Stimulated activated CD4-positive, alpha-beta T cell treated with anti-CD3 and anti-CD28 coated beads, Interleukin-1b, Interleukin-23, amount 100 ng/mL, for 4 hours (primary cell): Measurements from ENCODE around the gene TAAR6.
A peak's percentile ranks its signal among the peaks of the same experiment; 100 is the strongest.
"Not testable (repeated sequence)": the region's sequence is repeated elsewhere in the genome, so short reads cannot be mapped to it uniquely, and the experiment has no call there.

ENCODE experiments used
- DNase-seq, 2 donors: peaks; one replicate each; pipeline ENCODE4 v3.0.0-alpha.2; 2020; ENCODE audit warnings: low read depth in 2 of 2

The TAAR6 gene, protein sequence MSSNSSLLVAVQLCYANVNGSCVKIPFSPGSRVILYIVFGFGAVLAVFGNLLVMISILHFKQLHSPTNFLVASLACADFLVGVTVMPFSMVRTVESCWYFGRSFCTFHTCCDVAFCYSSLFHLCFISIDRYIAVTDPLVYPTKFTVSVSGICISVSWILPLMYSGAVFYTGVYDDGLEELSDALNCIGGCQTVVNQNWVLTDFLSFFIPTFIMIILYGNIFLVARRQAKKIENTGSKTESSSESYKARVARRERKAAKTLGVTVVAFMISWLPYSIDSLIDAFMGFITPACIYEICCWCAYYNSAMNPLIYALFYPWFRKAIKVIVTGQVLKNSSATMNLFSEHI

DNA sequence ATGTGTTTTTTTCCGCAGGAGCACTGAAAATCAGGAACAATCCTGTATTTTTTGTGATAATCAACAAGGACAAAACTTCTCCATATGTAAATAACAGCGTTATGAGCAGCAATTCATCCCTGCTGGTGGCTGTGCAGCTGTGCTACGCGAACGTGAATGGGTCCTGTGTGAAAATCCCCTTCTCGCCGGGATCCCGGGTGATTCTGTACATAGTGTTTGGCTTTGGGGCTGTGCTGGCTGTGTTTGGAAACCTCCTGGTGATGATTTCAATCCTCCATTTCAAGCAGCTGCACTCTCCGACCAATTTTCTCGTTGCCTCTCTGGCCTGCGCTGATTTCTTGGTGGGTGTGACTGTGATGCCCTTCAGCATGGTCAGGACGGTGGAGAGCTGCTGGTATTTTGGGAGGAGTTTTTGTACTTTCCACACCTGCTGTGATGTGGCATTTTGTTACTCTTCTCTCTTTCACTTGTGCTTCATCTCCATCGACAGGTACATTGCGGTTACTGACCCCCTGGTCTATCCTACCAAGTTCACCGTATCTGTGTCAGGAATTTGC is at the start of gene TAAR6:
TAAR6 (plus strand) TSS at position 102 of the 557 bp plus-strand sequence; CDS start at position 102, 0 bp downstream.
- no peak for DNase-seq

DNA sequence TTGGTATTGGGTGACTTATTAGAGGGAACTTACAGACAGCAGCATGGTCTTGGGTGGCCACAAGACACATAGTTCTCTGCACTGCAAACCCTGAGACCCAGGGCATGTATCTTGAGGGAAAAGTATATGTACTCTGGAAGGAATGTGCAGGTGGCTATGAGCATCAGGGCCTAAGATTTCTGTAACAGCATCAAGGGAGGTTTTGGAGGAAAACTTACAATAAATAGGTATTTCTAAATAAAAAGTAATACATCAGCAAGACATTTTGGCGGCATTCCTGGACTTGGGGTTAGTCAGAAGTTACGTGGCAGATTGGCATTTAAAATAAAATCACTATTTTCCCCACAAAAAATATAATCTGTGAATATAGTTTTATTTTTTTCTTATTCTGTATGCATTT is 49.2 kb upstream of the TAAR6 start:
- no peak for DNase-seq

DNA sequence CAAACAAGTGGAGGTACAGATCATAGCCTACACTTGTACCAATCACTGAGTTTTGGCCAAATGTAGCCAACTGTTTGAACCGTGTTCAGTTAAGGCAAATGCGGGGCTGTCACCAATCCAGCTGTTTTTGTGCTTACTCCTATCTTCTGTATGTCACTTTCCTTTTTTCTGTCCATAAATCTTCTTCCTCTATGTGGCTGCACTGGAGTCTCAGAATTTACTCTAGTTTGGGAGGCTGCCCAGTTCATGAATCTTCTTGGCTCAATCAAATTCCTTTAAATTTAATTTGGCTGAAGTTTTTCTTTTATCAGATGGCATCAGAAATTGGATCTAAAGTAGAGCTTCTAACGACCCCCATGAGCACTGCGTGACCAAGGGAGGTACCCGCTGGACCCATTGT is 45.5 kb upstream of the TAAR6 start:
- no peak for DNase-seq

DNA sequence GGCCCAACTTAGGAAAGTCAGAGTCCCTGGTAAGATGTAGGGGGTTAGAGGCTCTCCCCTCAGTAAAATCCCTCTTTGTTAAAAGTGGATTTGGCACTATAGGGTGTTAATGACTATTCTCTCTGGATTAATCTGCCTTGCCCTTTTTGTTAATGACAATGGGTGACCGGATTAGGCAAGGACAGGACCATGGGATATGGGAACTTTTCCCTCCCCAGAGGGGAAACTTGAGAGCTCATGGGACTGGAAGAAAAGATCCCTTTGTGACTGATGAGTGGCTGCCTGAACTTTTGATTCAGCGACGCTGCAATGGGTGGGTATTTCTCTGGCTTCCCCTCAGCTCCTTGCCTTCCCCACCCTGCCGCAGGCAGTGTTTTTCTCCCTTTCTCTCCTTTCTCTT is 44.3 kb upstream of the TAAR6 start:
- DNase-seq, result no peak

DNA sequence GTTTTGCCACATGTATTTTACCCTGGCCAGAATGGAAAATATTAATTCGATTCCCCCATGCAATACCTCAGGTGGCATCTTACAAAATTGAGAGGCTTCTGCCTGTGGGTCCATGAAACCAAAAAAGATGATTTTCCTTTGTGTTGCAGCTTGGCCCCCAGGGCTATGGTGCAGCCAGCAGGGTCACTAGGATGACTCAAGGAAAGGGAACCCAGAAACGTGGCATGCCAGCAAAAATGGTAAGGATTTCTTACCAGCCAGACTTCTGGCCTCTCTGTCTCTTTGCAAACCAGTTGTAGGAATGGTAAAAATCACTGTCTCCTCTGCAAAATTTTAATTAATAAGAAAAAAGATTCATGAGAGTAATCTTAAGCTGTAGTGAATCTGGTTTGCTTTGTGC is 43.7 kb upstream of the TAAR6 start:
- DNase-seq, result no peak

DNA sequence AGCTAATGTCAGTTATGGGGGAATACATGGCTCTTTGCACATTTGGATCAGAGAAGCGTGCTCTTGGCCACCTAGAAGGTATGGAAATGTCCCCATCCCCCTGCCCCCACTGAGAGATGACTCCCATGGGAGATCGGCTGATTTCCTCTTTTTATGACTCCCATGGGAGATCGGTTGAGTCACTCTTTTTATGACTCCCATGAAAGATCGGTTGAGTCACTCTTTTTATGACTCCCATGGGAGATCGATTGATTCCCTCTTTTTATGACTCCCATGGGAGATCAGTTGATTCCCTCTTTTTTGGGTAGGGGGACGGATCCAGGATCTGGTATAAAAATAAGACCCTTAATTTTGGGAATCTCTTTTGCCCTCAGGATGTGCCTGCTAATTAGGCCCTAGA is 42.3 kb upstream of the TAAR6 start:
- DNase-seq, result no peak

DNA sequence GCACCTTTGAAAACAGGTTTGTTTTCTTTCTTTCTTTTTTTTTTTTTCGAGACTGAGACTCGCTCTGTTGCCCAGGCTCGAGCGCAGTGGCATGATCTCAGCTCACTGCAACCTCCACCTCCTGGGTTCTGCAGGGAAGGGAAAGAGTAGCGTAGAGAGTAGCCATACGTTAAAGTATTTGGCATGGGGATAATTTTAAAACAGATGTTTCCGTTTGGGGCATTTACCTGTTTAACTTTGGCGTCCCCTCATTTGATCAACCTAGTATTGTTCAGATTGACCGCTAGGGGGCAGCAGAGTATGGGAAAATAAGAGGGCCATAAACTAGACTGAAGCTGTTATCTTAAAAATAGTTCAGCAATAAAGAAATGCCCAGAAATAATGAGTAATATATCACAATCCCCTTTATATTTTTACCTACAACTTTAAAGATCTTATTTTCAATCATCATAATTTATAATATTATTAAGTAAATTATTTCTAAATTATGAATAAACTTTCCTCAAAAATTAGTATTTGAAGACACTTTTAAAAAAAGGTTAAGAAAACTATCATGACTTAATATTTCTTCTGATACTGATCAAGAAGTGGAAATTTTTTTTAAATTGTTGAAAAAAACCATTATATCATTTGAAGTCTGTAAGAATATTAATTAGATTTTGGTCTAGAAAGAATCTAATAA is 39.7 kb upstream of the TAAR6 start:
- DNase-seq, result peak; percentile 30 to 65

DNA sequence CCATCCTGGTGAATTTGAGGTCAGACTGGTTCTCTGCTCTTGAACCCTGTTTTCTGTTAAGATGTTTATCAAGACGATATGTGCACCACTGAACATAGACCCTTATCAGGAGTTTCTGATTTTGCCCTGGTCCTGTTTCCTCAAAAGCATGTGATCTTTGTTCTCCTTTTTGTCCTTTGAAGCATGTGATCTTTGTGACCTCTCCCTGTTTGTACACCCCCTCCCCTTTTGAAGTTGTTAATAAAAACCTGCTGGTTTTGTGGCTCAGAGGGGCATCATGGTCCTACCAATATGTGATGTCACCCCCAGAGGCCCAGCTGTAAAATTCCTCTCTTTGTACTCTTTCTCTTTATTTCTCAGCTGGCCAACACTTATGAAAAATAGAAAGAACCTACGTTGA is 35.6 kb upstream of the TAAR6 start:
- DNase-seq, result not testable (repeated sequence)

DNA sequence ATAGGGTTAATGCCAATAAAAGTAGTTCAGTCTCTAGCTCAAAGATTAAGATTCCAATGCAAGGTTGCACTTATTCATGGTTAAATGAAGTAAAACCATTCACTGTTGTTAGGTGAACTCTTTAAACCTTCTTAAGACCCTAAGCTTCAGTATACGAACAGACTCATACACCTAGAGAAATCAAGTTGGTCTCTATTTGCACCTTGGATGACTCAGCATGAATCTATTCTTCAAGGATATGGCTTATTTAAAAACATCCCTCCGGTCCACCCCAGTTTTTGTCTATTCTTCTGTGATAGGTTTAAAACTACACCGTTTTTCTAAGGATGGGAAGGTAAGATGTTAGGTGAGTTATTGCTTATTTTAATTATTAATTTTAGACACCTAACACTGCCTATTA is 33.0 kb upstream of the TAAR6 start:
- DNase-seq, result no peak

DNA sequence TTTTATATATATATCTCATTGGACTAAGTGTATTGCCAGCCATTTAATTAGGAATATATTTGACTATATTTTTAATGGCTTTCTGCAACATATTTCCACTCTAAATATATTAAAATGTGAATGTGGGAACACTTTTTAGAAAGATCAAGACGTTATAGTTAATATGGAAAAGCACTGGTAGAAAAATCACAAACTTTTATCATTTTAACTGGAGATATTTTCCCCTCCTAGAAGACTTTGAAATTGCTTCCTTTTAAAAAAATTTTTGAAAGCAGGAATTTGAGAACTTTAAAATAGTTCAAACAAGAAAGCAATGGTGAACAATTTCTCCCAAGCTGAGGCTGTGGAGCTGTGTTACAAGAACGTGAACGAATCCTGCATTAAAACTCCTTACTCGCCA is 32.1 kb upstream of the TAAR6 start, which contains the start of gene TAAR9:
TAAR9 (plus strand) TSS at position 301 of the 400 bp plus-strand sequence; CDS start at position 314, 13 bp downstream.
- DNase-seq, result no peak

DNA sequence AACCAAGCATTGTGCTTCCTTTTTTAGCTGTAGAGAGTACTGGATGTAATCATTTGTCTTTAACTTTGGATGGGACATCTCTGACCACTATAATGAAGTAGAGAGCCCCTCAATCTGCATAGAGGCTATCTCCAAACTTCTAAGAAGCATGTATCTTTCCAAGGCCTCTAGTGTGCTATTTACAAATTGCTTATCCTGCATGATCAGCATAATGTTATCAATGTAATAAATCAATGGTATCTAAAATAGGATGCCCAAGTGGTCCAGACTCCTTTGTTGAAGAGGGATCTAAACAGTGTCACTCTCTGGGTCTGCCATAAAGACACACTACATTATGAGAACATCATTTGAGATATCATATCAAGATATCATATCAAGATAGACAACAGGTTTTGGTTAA is 25.3 kb upstream of the TAAR6 start:
- DNase-seq, result no peak

DNA sequence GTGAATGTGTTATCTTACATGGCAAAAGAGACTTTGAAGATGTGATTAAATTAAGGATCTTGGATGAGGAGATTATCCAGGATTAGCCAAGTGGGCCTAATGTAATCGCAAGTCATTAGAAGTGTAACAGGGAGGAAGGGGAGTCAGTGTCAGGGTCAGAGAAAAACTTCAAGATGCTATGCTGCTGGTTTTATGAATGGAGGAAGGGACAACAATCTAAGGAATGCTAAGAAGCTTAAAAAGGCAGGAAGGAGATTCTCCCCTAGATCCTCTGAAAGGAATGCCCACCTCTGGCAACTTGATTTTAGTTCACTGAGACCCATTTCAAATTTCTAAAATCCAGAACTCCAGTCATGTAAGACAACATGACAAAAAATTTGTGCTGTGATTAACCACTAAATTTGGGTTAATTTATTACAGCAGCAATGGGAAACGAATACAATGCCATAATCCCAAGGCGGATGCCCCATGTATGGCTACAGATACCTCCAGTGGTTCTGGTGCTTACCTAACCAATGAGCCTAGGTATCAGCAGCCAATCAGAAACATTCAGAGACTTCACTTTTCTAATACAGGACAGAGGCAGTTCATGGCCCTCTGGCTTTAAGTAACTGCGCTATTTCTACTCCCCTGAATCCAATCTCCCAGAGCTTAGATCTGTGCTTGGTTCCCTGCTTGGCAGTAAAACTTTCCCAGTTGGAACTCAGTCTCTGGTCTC is 21.2 kb upstream of the TAAR6 start:
- DNase-seq, result no peak

DNA sequence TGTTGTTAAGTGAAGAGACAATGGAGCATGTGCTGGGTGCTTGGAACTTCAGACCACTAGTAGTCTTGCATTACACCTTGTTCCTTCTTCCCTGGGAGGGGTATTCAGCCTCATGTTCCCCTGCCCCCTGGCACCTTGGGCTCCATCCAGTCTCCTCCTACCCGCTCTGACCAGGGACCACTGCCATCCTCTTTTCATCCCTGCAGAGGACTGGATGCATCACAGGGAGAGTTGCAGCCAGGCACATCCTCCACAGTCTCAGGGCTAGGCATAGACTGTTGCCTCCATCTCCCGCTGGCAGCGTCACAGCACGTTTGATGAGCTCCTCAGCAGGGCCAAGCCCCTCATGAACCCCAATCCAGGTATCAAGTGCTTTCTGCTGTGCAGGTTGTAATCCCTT is 18.9 kb upstream of the TAAR6 start:
- no peak for DNase-seq

DNA sequence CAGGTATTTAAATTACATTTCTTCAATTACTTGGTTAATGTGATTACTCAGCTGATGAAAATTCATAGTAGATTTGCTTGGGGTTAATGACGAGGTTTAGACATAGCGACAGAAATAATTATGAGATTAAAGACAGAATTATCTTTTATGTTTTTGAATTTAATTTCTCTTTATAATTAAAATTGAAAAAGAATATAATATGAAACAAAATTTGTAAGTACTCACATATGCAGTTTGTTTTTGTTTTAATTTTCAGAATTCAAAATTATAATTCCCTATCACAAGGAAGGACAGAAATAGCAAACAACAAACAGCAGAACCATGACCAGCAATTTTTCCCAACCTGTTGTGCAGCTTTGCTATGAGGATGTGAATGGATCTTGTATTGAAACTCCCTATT is 17.8 kb upstream of the TAAR6 start, which contains the start of gene TAAR8:
TAAR8 (plus strand) TSS at position 301 of the 400 bp plus-strand sequence; CDS start at position 322, 21 bp downstream.
- no peak for DNase-seq

DNA sequence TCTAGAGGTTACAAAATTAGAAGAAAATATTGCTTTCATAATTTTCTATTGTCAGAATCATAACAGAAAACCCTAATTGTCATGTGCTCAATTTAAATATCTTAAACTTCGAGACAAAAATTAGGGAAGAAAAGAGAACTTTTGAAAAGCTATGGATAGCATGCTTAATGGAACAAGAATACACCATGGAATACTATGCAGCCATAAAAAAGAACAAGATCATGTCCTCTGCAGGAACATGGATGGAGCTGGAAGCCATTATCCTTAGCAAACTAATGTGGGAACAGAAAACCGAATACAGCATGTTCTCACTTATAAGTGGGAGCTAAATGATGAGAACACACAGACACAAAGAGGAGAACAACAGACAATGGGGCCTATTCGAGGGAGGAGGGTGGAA is 10.0 kb upstream of the TAAR6 start:
- DNase-seq, result not testable (repeated sequence)

DNA sequence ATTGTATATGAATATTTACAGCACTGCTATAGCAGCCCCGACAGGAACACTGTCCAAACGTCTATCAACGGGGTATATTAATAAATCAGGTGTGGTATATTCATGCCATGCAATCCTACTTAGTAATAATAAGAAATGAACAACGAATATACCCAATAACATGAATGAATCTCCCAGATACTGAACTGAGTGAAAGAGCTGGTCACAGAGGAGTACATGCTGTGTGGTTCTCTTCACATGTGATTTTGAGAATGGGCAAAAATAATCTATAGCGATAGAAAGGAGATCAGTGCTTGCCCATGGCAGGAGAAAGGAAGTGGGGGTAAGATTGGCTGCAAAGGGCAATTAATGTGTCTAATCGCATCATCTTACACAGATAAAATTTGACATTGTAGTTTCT is 3.7 kb upstream of the TAAR6 start:
- DNase-seq, result no peak

DNA sequence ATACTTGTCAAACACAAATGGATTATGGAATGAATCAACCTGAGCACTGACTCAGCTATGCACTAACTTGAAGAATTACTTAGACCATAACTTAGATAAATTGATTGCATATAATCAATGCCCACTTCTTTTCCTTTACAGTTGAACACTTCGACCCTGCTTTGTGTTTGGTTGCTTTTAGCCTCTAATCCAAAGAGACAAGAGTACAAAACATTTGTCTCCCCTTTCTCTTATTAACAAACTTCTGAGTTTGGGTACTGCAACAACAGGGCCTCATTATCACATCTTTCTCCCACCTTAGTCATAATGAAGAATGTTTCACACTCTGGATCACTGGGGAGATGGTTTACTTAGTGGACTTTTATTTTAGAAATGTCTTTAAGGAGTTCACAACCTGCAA is 2.6 kb upstream of the TAAR6 start:
- no peak for DNase-seq

DNA sequence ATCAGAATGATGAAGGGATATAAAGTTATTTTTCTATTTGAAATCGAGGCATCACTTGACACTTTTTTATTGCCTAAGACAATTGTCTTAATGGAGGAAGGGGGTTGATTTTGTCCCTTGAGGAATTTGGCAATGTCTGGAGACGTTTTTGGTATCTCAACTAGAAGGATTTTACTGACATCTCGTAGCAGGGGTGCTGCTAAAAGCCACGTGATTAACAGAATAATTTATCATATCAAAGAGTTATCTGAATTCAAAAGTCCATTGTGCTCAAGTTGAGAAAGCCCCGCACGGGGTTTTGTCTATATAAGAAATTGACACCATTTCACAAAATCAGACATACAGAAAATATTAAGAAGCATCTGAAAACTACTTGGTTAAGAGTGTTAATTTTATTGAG is 1.5 kb upstream of the TAAR6 start:
- DNase-seq, result no peak

DNA sequence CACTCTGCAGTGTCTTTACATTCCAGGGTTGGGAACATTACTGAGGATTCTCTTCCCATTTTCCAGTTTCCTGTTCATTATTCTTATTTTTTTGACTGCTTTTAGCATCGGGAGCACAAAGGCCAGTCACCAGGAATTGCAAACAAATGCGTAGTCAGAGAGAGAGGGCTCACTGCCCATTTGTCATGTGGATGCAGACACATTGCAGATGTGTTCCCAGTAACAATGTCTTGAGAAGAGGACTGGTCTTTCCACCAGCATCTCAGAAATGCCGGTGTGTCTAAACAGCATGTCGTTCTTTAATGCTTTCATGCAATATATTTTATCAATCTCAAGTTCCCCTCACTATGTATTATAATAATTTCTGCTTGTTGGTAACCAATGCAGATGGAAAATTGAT is 952 bp upstream of the TAAR6 start:
- no peak for DNase-seq

DNA sequence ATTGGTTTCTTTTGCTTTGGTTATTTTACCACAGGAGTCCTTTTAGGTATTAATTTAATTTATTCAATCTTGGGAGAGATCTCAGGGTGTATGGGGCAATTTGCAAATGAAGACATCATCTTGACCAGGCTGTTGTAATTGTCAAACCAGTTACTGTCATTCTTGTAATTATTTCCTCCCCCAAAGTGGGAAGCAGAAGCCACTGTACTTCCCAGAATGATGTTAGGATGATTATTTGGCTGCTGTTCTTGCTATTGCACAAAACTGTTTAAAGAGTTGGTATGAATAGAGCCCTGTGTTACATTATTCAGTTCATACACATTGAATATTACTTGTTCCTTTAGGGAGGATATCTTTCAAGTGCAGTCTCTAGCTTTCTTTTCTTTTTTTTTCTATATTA is 1.7 kb downstream of the TAAR6 start:
- no peak for DNase-seq

DNA sequence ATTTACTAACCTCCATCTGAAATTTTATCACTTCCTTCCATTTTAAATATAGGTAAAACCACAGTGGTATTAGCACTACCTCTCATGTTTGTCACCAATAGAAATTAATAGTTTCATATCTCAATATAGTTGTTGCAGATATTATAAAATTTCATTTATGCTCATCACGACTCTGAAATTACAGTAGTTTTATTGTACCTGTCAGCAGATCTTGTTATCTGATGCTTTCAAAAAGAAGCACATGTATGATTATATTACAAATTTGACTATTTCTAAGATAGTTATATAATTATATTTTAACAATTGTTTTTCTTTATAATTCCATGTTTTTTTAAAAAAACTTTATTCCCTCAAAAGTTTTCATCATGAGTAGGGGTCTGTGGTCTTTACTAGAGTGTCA is 14.6 kb downstream of the TAAR6 start:
- no peak for DNase-seq

DNA sequence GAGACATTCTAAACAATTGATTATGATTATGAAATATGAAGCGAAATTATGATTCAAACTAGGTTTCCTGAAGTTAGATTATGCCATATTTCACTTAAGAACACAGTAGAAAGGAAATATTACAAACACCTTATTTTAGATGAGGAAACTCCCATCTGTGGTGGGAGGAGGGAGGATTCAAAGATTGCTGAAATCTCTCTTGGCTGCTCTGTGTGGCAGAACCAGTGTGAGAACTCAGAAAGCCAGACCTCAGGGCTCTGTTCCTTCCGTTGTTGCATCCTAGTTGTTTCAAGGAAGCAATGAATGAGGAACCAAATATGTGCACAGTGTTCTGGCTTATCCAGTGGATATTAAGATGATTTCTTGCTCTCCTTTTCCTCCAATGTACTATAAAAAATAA is 17.3 kb downstream of the TAAR6 start:
- no peak for DNase-seq
